Head of caudate nucleus (tissue), 42 donors: ENCODE measurements around the gene TSPAN2.
A peak's percentile ranks its signal among the peaks of the same experiment; 100 is the strongest.

Experiments
- DNase-seq, 42 donors: peaks; one replicate each; pipeline versions ENCODE4 v3.0.0 to v3.0.0-alpha.2; 2020 to 2021; ENCODE audit warnings: mixed read lengths in 7 of 42
- intact Hi-C: fragments of 100-400 bp; cut with DNase I; formaldehyde crosslinking; loops from one replicate; pipeline ENCODE4 v1.15.0; 2022

Gene TSPAN2

GRCh38 chr1:115082949-115083348, 6.4 kb downstream of the TSPAN2 start:
- intact Hi-C loops: no loop called here
- DNase-seq: peak in 1 of 42 donors; percentile 18

DNA sequence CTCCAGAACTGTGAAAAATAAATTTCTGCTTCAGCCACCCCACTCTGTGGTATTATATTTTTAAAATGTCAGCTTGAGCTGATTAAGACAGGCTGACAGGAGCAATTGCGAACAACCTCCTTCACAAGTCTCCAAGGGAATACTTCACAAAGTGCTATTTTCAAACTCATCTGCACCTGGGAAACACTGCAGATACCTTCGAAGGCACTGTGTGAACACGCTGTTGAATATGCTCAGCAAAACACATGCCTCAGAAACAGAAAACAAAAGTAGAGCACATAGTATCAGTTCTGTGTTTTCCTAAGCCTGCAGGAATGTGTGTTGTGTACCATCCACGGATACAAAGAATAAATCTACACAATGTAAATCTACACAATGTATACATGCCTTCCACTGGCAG, 10.6 kb downstream of the TSPAN2 start:
- intact Hi-C loops: no loop called here
- peak in 10 of 42 donors; percentile 20 to 71 (median 44) for DNase-seq

GRCh38 chr1:115077984-115078330, 11.3 kb downstream of the TSPAN2 start:
- peak in 13 of 42 donors; percentile 32 to 73 (median 49) for DNase-seq

GRCh38 chr1:115077286-115077983, 11.9 kb downstream of the TSPAN2 start:
- intact Hi-C loops: no loop called here
- no peak for DNase-seq

More at GRCh38 chr1:115077984-115078330, 11.3 kb downstream of the TSPAN2 start:
- intact Hi-C loops: no loop called here

DNA sequence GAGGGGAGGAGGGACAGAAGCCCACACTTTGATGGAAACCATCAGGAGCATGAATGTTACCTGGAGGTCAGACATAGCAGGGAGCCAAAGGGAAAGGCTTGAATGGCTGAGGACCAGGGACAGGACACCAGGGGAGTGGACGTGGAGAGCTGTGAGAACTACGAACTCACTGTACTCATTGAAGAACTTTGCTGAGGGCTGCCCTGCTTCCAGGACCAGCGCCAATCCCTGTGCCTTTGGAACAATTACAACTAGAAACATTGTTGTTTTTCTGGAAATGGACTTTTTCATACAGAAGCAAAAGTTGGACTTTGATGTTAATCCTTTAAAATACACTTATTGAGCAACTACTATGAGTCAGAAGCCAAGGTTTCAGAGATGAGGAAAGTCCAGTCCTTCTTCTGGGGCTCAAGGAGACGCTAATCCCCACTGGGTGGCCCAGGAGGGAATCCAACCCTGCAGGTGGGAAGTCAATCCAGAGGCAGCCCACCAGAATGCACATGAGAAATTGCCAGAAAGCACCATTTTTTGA, 12.9 kb downstream of the TSPAN2 start:
- no peak for DNase-seq
- intact Hi-C loops: no loop called here

DNA sequence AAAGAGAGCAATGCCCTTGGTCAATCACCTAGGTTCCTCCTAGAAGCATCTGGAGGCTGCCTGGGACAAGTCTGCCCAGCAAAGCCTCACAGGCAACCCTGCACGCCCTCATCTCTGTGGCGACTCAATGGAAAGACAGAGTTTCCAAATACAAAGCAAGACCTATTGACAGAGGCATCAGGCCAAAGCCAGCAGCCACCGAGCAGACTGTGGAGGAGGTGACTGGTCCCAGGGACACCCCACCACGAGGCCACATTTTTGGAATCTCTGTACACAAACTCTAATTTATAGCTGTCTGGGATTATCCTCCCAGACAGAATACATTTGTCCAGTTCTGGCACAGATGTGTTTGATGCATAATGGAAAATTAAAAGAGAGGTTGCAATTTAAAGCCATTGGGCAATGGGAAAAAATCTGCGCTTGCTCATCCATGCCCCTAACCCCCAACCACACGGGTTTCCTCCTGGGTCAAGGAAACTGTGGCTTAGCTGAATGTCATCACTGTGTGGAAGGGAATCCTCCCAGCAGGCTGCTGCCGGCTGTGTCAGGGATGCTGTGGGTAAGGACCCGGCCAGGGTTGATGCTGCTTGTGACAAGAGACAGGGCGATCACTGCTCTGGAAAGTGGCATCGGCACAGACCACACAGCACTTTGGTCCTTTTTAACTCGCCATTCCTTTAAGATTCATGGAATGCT, 14.3 kb downstream of the TSPAN2 start:
- no peak for DNase-seq
- intact Hi-C loops: no loop called here

GRCh38 chr1:115073298-115074087, 15.8 kb downstream of the TSPAN2 start:
- intact Hi-C loops: no loop called here
- DNase-seq: no peak

DNA sequence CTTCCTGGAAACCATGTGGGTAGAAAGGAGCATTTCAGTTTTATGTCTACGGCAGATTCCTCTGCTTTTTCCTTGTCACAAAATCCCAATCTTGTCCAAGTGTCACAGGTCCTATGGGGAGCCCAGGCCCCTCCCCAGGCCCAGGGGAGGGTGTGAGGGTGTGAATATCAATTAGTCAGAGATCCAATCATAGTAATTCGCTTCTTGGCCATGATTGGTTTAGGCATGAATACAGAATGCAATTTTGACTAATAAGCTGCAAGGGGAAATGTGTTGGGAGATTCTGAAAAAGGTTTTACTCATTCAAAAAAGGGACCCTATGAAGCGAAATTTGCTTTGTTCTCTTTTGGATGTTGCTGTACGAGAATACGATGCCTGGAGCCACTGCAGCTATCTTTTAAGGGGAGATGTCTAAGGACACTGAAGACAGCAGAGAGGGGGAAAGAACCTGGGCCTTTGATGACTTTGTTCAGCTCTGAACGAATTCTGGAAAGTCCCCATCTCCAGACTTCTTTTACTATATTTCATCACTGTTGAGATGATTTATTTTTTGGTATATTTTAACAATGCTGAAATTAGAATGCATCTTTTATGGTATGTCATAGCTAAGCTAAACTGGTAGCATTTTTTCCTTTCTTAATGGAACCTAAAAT, 18.2 kb downstream of the TSPAN2 start:
- intact Hi-C loops: no loop called here
- DNase-seq: no peak

DNA sequence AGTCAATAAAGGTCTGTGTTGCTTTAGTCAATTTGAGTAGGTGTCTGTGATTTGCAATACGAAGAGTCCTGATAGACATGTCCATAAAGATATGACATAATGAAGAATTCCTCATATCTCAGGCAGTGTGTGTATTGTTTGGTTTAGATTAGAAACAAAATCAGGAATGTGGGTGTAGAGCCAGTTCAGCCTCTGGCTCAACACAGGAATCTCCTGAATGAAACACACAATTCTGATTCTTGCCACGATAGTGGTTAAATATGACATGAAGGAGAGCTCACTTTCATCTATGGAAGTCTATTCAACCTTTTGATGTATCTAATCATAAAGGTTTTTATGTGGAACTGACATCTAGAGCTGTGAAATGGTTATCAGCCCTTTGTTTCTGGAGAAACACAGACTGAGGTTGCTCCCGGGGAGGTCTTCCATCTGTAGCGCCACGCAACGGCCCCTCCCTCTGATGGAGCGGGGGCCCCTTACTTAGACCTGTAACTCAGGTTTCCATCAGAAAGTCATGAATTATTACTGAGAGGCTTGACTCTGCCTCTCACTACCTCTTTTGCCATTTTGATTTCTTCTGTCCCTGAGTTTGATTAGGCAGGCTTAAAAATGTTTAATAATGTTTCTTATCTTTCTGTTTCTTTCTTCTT, 19.5 kb downstream of the TSPAN2 start:
- intact Hi-C loops: no loop called here
- DNase-seq: no peak

DNA sequence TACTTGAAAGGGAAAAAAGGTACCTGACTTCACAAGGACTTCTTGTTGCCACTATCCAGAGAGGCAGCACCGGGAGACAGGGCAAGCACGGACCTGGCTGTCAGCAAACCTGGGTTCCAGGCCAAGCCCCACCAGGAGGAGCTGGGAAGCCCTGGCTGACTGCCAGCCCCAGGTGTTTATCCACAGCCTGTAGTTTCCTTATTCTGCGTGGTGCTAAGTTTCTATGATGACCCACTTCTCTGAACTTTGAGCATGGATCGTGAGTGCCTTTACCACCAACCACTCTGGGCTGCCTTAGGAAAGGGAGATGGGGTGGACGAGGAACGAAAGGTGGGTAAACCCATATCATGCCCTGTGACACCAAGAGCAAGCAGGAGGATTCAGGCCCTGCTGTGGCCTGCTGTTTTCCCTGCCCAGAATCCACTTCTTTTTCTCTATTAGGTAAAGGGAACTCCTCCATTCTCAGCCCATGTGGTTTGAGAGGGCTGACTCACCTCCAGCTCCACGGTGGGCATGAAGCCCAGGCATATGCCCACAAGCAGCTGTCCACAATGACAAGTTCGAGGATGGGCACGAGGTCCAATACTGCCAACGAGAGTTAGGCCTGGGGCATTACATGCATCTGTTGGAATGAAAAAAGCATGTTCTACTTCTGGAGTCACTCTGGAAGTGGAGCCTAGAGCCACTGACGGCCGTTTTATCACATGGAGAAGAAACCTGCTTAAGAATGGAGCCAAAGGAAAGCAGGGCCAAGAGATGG, 20.3 kb downstream of the TSPAN2 start:
- DNase-seq: no peak

GRCh38 chr1:115067161-115067859, 22.0 kb downstream of the TSPAN2 start:
- intact Hi-C loops: no loop called here
- no peak for DNase-seq

More for the DNA sequence above, 20.3 kb downstream of the TSPAN2 start:
- intact Hi-C loops: no loop called here

- DNase-seq: no peak
- intact Hi-C loops: no loop called here
Measured at GRCh38 chr1:115065021-115065420, 24.3 kb downstream of the TSPAN2 start.

DNA sequence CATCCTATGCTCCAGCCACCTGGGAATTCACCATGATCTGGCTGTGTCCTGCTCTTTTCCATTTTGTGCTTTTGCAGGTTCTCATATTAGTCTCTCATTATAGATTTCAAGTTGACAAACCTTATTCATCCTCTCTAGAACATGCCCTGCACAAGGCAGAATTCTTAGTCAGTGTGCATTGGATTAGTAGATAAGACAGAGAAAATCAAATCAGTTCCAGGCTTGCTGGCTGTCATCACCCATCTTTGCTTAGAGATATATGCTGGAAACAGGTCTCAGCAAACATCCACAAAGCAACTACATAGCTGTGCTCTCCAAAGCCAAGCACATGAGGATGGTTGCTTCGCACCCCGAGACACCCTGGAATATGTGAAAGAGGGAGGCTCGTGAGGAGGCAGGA, 24.8 kb downstream of the TSPAN2 start:
- intact Hi-C loops: no loop called here
- no peak for DNase-seq

DNA sequence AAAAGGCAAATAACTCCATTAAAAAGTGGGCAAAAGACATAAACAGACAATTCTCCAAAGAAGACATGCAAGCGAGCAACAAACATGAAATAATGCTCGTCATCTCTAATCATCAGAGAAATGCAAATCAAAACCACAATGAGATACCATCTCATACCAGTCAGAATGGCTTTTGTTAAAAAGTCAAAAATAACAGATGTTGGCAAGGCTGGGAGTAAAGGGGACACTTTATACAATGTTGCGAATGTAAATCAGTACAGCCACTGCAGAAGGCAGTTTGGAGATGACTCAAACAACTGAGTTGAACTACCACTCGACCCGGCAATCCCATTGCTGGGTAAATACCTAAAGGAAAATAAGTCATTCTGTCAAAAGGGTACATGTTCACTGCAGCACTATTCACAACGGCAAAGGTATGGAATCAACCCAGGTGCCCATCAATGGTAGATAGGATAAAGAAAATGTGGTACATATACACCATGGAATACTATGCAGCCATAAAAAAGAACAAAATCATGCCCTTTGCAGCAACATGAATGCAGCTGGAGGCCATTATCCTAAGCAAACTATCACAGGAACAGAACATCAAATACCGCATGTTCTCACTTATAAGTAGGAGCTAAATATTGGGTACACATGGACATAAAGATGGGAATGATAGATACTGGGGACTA, 25.9 kb downstream of the TSPAN2 start:
- intact Hi-C loops: no loop called here

GRCh38 chr1:115062542-115063004, 26.7 kb downstream of the TSPAN2 start:
- DNase-seq: no peak
- intact Hi-C loops: no loop called here

More for the DNA sequence above, 25.9 kb downstream of the TSPAN2 start:
- no peak for DNase-seq

GRCh38 chr1:115060501-115060900, 28.8 kb downstream of the TSPAN2 start:
- intact Hi-C loops: no loop called here
- DNase-seq: no peak

- DNase-seq: no peak
- intact Hi-C loops: no loop called here
Measured at GRCh38 chr1:115059316-115059715, 30.0 kb downstream of the TSPAN2 start.
